GM12891 (cell line): ENCODE measurements around the gene ECI2.

Experiments
- DNase-seq: peaks from one replicate; pipeline ENCODE4 v3.0.0; 2011; ENCODE audit warnings: low spot score; ENCODE audit not compliant: insufficient read length
- FAIRE-seq: peaks from 2 replicates; lab custom pipeline; 2011; peaks lifted over from hg19 to GRCh38; lab: Jason Lieb, UNC
- PAX5 ChIP-seq: IDR thresholded peaks from 2 replicates; pipeline ENCODE4 v1.6.1; 2011; ENCODE audit warnings: low read length, moderate library complexity, mild to moderate bottlenecking; ENCODE audit not compliant: insufficient read depth, severe bottlenecking
- POLR2A ChIP-seq: IDR thresholded peaks from 2 replicates; pipeline ENCODE4 v1.6.1; 2011; ENCODE audit warnings: low read depth, low read length, control low read depth
- POLR2AphosphoS5 ChIP-seq: IDR thresholded peaks from 2 replicates; pipeline ENCODE4 v1.6.1; 2011; ENCODE audit warnings: low read depth, low read length, control low read depth
- POU2F2 ChIP-seq: IDR thresholded peaks from 2 replicates; pipeline ENCODE4 v1.6.1; 2011; ENCODE audit warnings: low read depth, mild to moderate bottlenecking, control low read depth, low read length, moderate library complexity
- SPI1 ChIP-seq: IDR thresholded peaks from 2 replicates; pipeline ENCODE4 v1.6.1; 2011; ENCODE audit warnings: low read depth, low read length, control low read depth
- TAF1 ChIP-seq: IDR thresholded peaks from 2 replicates; pipeline ENCODE4 v1.6.1; 2011; ENCODE audit warnings: low read depth, low read length, control low read depth

Gene ECI2

GRCh38 chr6:4153514-4153985 is 18.2 kb upstream of the ECI2 start:
- peak; percentile 70 for FAIRE-seq
- no peak for DNase-seq
- no peak for TF ChIP-seq POU2F2
- TF ChIP-seq TAF1 = no peak
- no peak for TF ChIP-seq PAX5
- TF ChIP-seq SPI1 = peak; percentile 96
- no peak for TF ChIP-seq POLR2AphosphoS5
- no peak for TF ChIP-seq POLR2A

- FAIRE-seq (no peak), DNase-seq (no peak)
- TF ChIP-seq PAX5 (no peak), POLR2AphosphoS5 (no peak), POLR2A (no peak), SPI1 (no peak), POU2F2 (no peak), TAF1 (no peak)
These were observed 9.7 kb upstream of the ECI2 start for GRCh38 chr6:4145083-4145482.

- TF ChIP-seq POLR2AphosphoS5 (no peak), POU2F2 (no peak), POLR2A (no peak), TAF1 (no peak), SPI1 (no peak), PAX5 (no peak)
- DNase-seq (no peak), FAIRE-seq (no peak)
These were observed 3.9 kb upstream of the ECI2 start for GRCh38 chr6:4139272-4139671.

- FAIRE-seq = no peak
These were observed 2.8 kb upstream of the ECI2 start for GRCh38 chr6:4138186-4138585.

GRCh38 chr6:4136354-4136831 is 1.0 kb upstream of the ECI2 start:
- TF ChIP-seq POLR2AphosphoS5 (no peak), TAF1 (no peak), POU2F2 (no peak)
- FAIRE-seq (no peak), DNase-seq (no peak)

More at GRCh38 chr6:4138186-4138585, 2.8 kb upstream of the ECI2 start:
- TF ChIP-seq POLR2AphosphoS5 = no peak
- TF ChIP-seq SPI1 = no peak
- TF ChIP-seq TAF1 = no peak
- TF ChIP-seq POLR2A = no peak
- TF ChIP-seq POU2F2 = no peak
- no peak for TF ChIP-seq PAX5
- DNase-seq = no peak

- peak; percentile 80 for FAIRE-seq
- peak; percentile 90 for DNase-seq
- TF ChIP-seq POU2F2 (no peak), SPI1 (no peak), POLR2A (no peak), POLR2AphosphoS5 (no peak), PAX5 (no peak), TAF1 (no peak)
These were observed 434 bp upstream of the ECI2 start for GRCh38 chr6:4135665-4136353.

GRCh38 chr6:4133941-4134838 is 1.2 kb downstream of the ECI2 start:
- DNase-seq (peak; percentile 23), FAIRE-seq (peak; percentile 71)
- TF ChIP-seq SPI1 = no peak
- TF ChIP-seq POLR2AphosphoS5 = no peak
- TF ChIP-seq PAX5 = no peak
- TF ChIP-seq POLR2A = no peak
- no peak for TF ChIP-seq TAF1
- no peak for TF ChIP-seq POU2F2

- no peak for TF ChIP-seq PAX5
- TF ChIP-seq POLR2AphosphoS5 = no peak
- no peak for TF ChIP-seq POU2F2
- TF ChIP-seq POLR2A = no peak
- TF ChIP-seq SPI1 = no peak
- no peak for TF ChIP-seq TAF1
- no peak for DNase-seq
- FAIRE-seq = no peak
These were observed 4.9 kb downstream of the ECI2 start for GRCh38 chr6:4130357-4130987.

- TF ChIP-seq POLR2A = no peak
- TF ChIP-seq POLR2AphosphoS5 = no peak
- no peak for TF ChIP-seq POU2F2
- no peak for TF ChIP-seq PAX5
- TF ChIP-seq SPI1 = no peak
- no peak for TF ChIP-seq TAF1
- DNase-seq (no peak), FAIRE-seq (no peak)
These were observed 5.9 kb downstream of the ECI2 start for GRCh38 chr6:4129446-4129845.
